DND-41 (cell line): ENCODE measurements around the gene GPR37L1.

Source experiments
- EZH2 ChIP-seq: IDR thresholded peaks from 3 replicates; pipeline ENCODE4 v1.6.1; 2012; ENCODE audit warnings: borderline replicate concordance, low read depth, mild to moderate bottlenecking, moderate library complexity, low read length, inconsistent platforms; ENCODE audit not compliant: severe bottlenecking
- TF ChIP-seq, protein P1 (sequence below): IDR thresholded peaks from 2 replicates; pipeline ENCODE4 v1.5.1; 2012; ENCODE audit warnings: borderline replicate concordance, low read length, moderate library complexity, mild to moderate bottlenecking; ENCODE audit not compliant: poor library complexity, severe bottlenecking; ENCODE audit errors: extremely low read depth

DNA sequence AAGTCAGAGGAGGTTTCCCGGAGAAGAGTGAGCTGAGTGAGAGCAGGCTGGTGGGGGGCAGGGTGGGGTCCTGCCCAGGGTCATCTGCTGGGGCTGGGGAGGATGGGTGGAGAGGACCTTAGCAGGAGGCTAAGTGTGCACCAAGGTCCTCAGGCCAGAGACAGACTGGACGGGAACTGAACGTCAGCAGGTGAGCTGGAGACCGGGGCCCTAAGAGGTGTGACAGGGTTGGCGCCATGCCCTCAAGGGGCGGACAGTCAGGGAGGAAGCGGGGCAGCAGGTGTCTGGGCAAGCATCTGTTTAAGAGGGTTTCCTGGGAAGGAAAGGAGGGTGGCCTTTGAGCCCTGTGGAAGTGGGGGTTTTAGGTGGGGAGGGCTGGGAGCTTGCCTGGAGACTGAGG, 51.3 kb downstream of the GPR37L1 start:
- TF ChIP-seq, protein P1, sequence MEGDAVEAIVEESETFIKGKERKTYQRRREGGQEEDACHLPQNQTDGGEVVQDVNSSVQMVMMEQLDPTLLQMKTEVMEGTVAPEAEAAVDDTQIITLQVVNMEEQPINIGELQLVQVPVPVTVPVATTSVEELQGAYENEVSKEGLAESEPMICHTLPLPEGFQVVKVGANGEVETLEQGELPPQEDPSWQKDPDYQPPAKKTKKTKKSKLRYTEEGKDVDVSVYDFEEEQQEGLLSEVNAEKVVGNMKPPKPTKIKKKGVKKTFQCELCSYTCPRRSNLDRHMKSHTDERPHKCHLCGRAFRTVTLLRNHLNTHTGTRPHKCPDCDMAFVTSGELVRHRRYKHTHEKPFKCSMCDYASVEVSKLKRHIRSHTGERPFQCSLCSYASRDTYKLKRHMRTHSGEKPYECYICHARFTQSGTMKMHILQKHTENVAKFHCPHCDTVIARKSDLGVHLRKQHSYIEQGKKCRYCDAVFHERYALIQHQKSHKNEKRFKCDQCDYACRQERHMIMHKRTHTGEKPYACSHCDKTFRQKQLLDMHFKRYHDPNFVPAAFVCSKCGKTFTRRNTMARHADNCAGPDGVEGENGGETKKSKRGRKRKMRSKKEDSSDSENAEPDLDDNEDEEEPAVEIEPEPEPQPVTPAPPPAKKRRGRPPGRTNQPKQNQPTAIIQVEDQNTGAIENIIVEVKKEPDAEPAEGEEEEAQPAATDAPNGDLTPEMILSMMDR = no peak
- no peak for TF ChIP-seq EZH2
